HCT116 (cell line): ENCODE data around the gene OR52L1. TPM values are rescaled to one million over a fixed set of nuclear protein-coding genes. Genes with fewer than 3 reads are reported as not detected.

Source experiments
- ATAC-seq: fragments of 200-7000 bp; cut with Tn5 transposase; 2 replicates; pipeline ENCODE4 v1.9.1; 2020; ENCODE audit warnings: mild to moderate bottlenecking, moderate library complexity
- BruUV-seq: library from RNA; stranded (reverse); fragments of 400-500 nt; replicated peaks from 2 replicates; lab custom pipeline; 2021; lab: Mats Ljungman, UMichigan
- CTCF ChIA-PET: fragments of 300-600 bp; sonication (Branson Sonifier 250); formaldehyde crosslinking; loops from one replicate; lab custom pipeline; 2021; ENCODE audit warnings: antibody characterized with exemption; lab: Charles Lee
- POLR2A ChIA-PET: fragments of 300-600, 350-600 bp; sonication (Branson Sonifier 250); formaldehyde crosslinking; loops from one replicate; lab custom pipeline; 2021; ENCODE audit warnings: antibody characterized with exemption; lab: Charles Lee
- RAD21 ChIA-PET, 2 experiments: fragments of 300-600 bp; sonication (Branson Sonifier 250); formaldehyde crosslinking; loops; one replicate each; lab custom pipeline; 2023; ENCODE audit warnings: low total read pairs in 2 of 2; ENCODE audit not compliant: uncharacterized antibody in 2 of 2, unreplicated experiment in 2 of 2, low non-redundant PET in 1 of 2; lab: Charles Lee
- DNase-seq: peaks from one replicate; pipeline ENCODE4 v3.0.0-alpha.2; 2010; ENCODE audit warnings: low read depth, low spot score
- H2AFZ ChIP-seq: fragments of 200-600 bp; shearing (Covaris generic), sonication (generic); 2 replicates; pipeline ENCODE4 v1.6.1; 2017; ENCODE audit warnings: low read depth, mixed run types, mixed read lengths, antibody characterized with exemption, low read length; ENCODE audit not compliant: poor library complexity, severe bottlenecking
- H3K27ac ChIP-seq: 2 replicates; pipeline ENCODE4 v1.5.1; 2012; ENCODE audit warnings: low read depth, low read length
- H3K27me3 ChIP-seq: fragments of 200-600 bp; sonication (generic); 2 replicates; pipeline ENCODE4 v1.6.1; 2016; ENCODE audit warnings: mixed run types, low read length, mixed read lengths; ENCODE audit not compliant: insufficient read depth
- H3K36me3 ChIP-seq, 2 experiments: fragments of 200-500 bp in 1 of 2; fragments of 200-600 bp in 1 of 2; sonication (Bioruptor generic) in 1 of 2; sonication (generic) in 1 of 2; 2 replicates each; pipeline versions ENCODE4 v1.5.1 to v1.6.1; 2014 to 2016; ENCODE audit warnings: low read length in 2 of 2, inconsistent platforms in 1 of 2, mixed read lengths in 1 of 2, mixed run types in 1 of 2; ENCODE audit not compliant: insufficient read depth in 2 of 2, control insufficient read depth in 1 of 2
- H3K4me1 ChIP-seq, 2 experiments: fragments of 200-600 bp in 1 of 2; sonication (generic) in 1 of 2; 2 replicates each; pipeline versions ENCODE4 v1.5.1 to v1.6.1; 2012 to 2017; ENCODE audit warnings: low read length in 2 of 2, inconsistent platforms in 1 of 2, mild to moderate bottlenecking in 1 of 2, mixed read lengths in 1 of 2, mixed run types in 1 of 2, moderate library complexity in 1 of 2; ENCODE audit not compliant: insufficient read depth in 2 of 2, control insufficient read depth in 1 of 2
- H3K4me2 ChIP-seq: fragments of 200-600 bp; sonication (generic); 2 replicates; pipeline ENCODE4 v1.6.1; 2017; ENCODE audit warnings: mixed run types, low read length, mixed read lengths
- H3K4me3 ChIP-seq, 2 experiments: fragments of 200-600 bp in 1 of 2; sonication (generic) in 1 of 2; replicated peaks in 1 of 2; 2 replicates each; pipeline ENCODE4 v1.5.1; 2011 to 2016; ENCODE audit warnings: low read length in 2 of 2, control low read depth in 1 of 2, low read depth in 1 of 2, mild to moderate bottlenecking in 1 of 2, mixed read lengths in 1 of 2, mixed run types in 1 of 2
- H3K79me2 ChIP-seq: fragments of 200-600 bp; sonication (generic); 2 replicates; pipeline ENCODE4 v1.6.1; 2017; ENCODE audit warnings: mild to moderate bottlenecking, mixed run types, low read length, moderate library complexity, mixed read lengths; ENCODE audit not compliant: insufficient read depth
- H3K9ac ChIP-seq: fragments of 200-600 bp; sonication (generic); 2 replicates; pipeline ENCODE4 v1.6.1; 2016; ENCODE audit warnings: low read length, mixed read lengths
- H3K9me2 ChIP-seq: fragments of 200-600 bp; sonication (generic), shearing (Covaris generic); 2 replicates; pipeline ENCODE4 v1.6.1; 2017; ENCODE audit warnings: mixed run types, mild to moderate bottlenecking, moderate library complexity; ENCODE audit not compliant: insufficient read depth
- H3K9me3 ChIP-seq, 2 experiments: fragments of 200-500 bp in 1 of 2; fragments of 200-600 bp in 1 of 2; sonication (Bioruptor generic) in 1 of 2; sonication (generic) in 1 of 2; 2 replicates each; pipeline ENCODE4 v1.6.1; 2014 to 2017; ENCODE audit warnings: low read length in 2 of 2, mixed read lengths in 2 of 2, inconsistent platforms in 1 of 2, low read depth in 1 of 2, mild to moderate bottlenecking in 1 of 2, mixed run types in 1 of 2, moderate library complexity in 1 of 2; ENCODE audit not compliant: control insufficient read depth in 1 of 2, insufficient read depth in 1 of 2
- H4K20me1 ChIP-seq: fragments of 200-600 bp; sonication (generic), shearing (Covaris generic); 2 replicates; pipeline ENCODE4 v1.6.1; 2017; ENCODE audit warnings: mixed run types, mild to moderate bottlenecking, moderate library complexity; ENCODE audit not compliant: insufficient read depth
- ATF3 ChIP-seq: IDR thresholded peaks from 2 replicates; pipeline ENCODE4 v1.6.1; 2012
- CBX3 ChIP-seq: IDR thresholded peaks from 2 replicates; pipeline ENCODE4 v1.6.1; 2012; ENCODE audit warnings: low read depth
- CTCF ChIP-seq, 3 experiments: fragments of 200-600 bp in 1 of 3; sonication (generic) in 1 of 3; IDR thresholded peaks in 2 of 3; conservative IDR thresholded peaks in 1 of 3; 2 replicates each; pipeline ENCODE4 v1.5.1; 2012 to 2017; ENCODE audit warnings: low read depth in 2 of 3, low read length in 2 of 3, antibody characterized with exemption in 1 of 3, borderline replicate concordance in 1 of 3, control low read depth in 1 of 3, mild to moderate bottlenecking in 1 of 3, mixed read lengths in 1 of 3, mixed run types in 1 of 3, moderate library complexity in 1 of 3; ENCODE audit not compliant: insufficient read depth in 1 of 3
- EZH2 ChIP-seq: fragments of 200-600 bp; sonication (generic); IDR thresholded peaks from 2 replicates; pipeline ENCODE4 v1.6.1; 2017; ENCODE audit warnings: antibody characterized with exemption, mixed run types
- EZH2phosphoT487 ChIP-seq: fragments of 200-600 bp; IDR thresholded peaks from 2 replicates; pipeline ENCODE4 v1.6.1; 2018; ENCODE audit warnings: antibody characterized with exemption, borderline replicate concordance
- FOSL1 ChIP-seq: IDR thresholded peaks from 2 replicates; pipeline ENCODE4 v1.6.1; 2012; ENCODE audit warnings: low read depth
- POLR2A ChIP-seq: IDR thresholded peaks from 2 replicates; pipeline ENCODE4 v1.7.0; 2011; ENCODE audit warnings: borderline replicate concordance; ENCODE audit not compliant: insufficient read depth, insufficient read length; ENCODE audit errors: extremely low read depth
- POLR2AphosphoS5 ChIP-seq: IDR thresholded peaks from 2 replicates; pipeline ENCODE4 v1.6.1; 2011; ENCODE audit warnings: mild to moderate bottlenecking, low read depth, low read length, moderate library complexity
- RAD21 ChIP-seq: IDR thresholded peaks from 2 replicates; pipeline ENCODE4 v1.6.1; 2012; ENCODE audit warnings: low read depth, mild to moderate bottlenecking
- REST ChIP-seq: IDR thresholded peaks from 2 replicates; pipeline ENCODE4 v1.6.1; 2012; ENCODE audit warnings: low read depth
- SP1 ChIP-seq: IDR thresholded peaks from 2 replicates; pipeline ENCODE4 v1.6.1; 2012; ENCODE audit warnings: low read depth
- TCF7L2 ChIP-seq: IDR thresholded peaks from 2 replicates; pipeline ENCODE4 v1.7.0; 2011; ENCODE audit warnings: borderline replicate concordance, inconsistent platforms; ENCODE audit not compliant: insufficient read depth, insufficient read length; ENCODE audit errors: extremely low read depth
- YY1 ChIP-seq: IDR thresholded peaks from 2 replicates; pipeline ENCODE4 v1.6.1; 2011; ENCODE audit warnings: low read length, low read depth, moderate library complexity, mild to moderate bottlenecking; ENCODE audit not compliant: insufficient replicate concordance; ENCODE audit errors: extremely low read depth
- ZFX ChIP-seq: fragments of 450-650 bp; IDR thresholded peaks from 2 replicates; pipeline ENCODE4 v1.6.1; 2017
- ZNF274 ChIP-seq: fragments of 200-500 bp; sonication (Bioruptor generic); IDR thresholded peaks from 2 replicates; pipeline ENCODE4 v1.6.1; 2014; ENCODE audit warnings: mild to moderate bottlenecking, low read depth, low read length, inconsistent platforms
- intact Hi-C: fragments of 100-400 bp; cut with micrococcal nuclease; formaldehyde crosslinking; loops from 2 replicates; pipeline ENCODE4 v1.10.0; 2022
- total RNA-seq: library from RNA; stranded (reverse); gene quantifications from one replicate; pipeline ENCODE4 v1.2.1, GENCODE V29; 2021; ENCODE audit not compliant: unreplicated experiment

The OR52L1 gene
- total RNA-seq, 1 experiment from 2014 or later, result not detected

- ChIA-PET RAD21 (no interaction called here), POLR2A (no interaction called here), CTCF (no interaction called here)
- H4K20me1 ChIP-seq, result no peaks in the 10 kb centered on the region
- intact Hi-C loops, result no loop called here
- H3K4me2 ChIP-seq, result no peak overlapping the region
- BruUV-seq, result no TSS peak
- H3K9me3 ChIP-seq, result no peaks in the 10 kb centered on the region
- H3K9ac ChIP-seq, result no peak overlapping the region
- H3K27ac ChIP-seq, result no peak overlapping the region
- DNase-seq, result no peak
- no peaks in the 10 kb centered on the region for H3K36me3 ChIP-seq
- H3K27me3 ChIP-seq, result peaks cover 29% of the 10 kb centered on the region
- TF ChIP-seq YY1 (no peak), ZFX (no peak), FOSL1 (no peak), CTCF (IDR thresholded peaks at IDR 0.05 in 2 of 3, conservative IDR thresholded peaks at IDR 0.05 in 1 of 3; ENCODE audit: borderline replicate concordance in 1 of 3, insufficient read depth in 1 of 3, low read depth in 2 of 3, low read length in 2 of 3) (no peak), EZH2phosphoT487 (no peak), EZH2 (no peak), ATF3 (no peak), RAD21 (no peak), TCF7L2 (no peak), ZNF274 (no peak), POLR2A (no peak), CBX3 (no peak), SP1 (no peak), REST (no peak), POLR2AphosphoS5 (no peak)
- no peak overlapping the region for H2AFZ ChIP-seq
- ATAC-seq, result no peak
- H3K4me3 ChIP-seq, result no peak overlapping the region
- H3K79me2 ChIP-seq, result no peaks in the 10 kb centered on the region
- no peaks in the 10 kb centered on the region for H3K4me1 ChIP-seq
- H3K9me2 ChIP-seq, result no peaks in the 10 kb centered on the region
These were observed 13.3 kb downstream of the OR52L1 start for GRCh38 chr11:5973530-5973929.
